Measurements from ENCODE around the gene CORIN.
"Not testable (repeated sequence)": the region's sequence is repeated elsewhere in the genome, so short reads cannot be mapped to it uniquely, and the experiment has no call there.

The CORIN gene

GRCh38 chr4:47718696-47719095 is 119.2 kb downstream of the CORIN start:
- DNase-seq: no peak

GRCh38 chr4:47717188-47717587 is 120.7 kb downstream of the CORIN start:
- DNase-seq: no peak

GRCh38 chr4:47715716-47716416 is 122.0 kb downstream of the CORIN start:
- DNase-seq: no peak

GRCh38 chr4:47714269-47714668 is 123.6 kb downstream of the CORIN start:
- DNase-seq: no peak

- DNase-seq: no peak
These were observed 124.6 kb downstream of the CORIN start for GRCh38 chr4:47713129-47713834.

- DNase-seq: no peak
These were observed 126.2 kb downstream of the CORIN start for GRCh38 chr4:47711646-47712045.

GRCh38 chr4:47711183-47711582 is 126.7 kb downstream of the CORIN start:
- DNase-seq: no peak

GRCh38 chr4:47706352-47706751 is 131.5 kb downstream of the CORIN start:
- DNase-seq: not testable (repeated sequence)

GRCh38 chr4:47705326-47705981 is 132.4 kb downstream of the CORIN start:
- DNase-seq: no peak

GRCh38 chr4:47704693-47705325 is 133.1 kb downstream of the CORIN start:
- DNase-seq: no peak

GRCh38 chr4:47703956-47704355 is 133.9 kb downstream of the CORIN start:
- no peak for DNase-seq

GRCh38 chr4:47703008-47703407 is 134.9 kb downstream of the CORIN start:
- no peak for DNase-seq

- DNase-seq: no peak
These were observed 136.6 kb downstream of the CORIN start for GRCh38 chr4:47701286-47701685.

- no peak for DNase-seq
These were observed 139.0 kb downstream of the CORIN start for GRCh38 chr4:47698837-47699236.

- DNase-seq: no peak
These were observed 141.0 kb downstream of the CORIN start for GRCh38 chr4:47696823-47697222.

- no peak for DNase-seq
These were observed 142.6 kb downstream of the CORIN start for GRCh38 chr4:47695260-47695659.

GRCh38 chr4:47694322-47694721 is 143.5 kb downstream of the CORIN start:
- DNase-seq: no peak

- DNase-seq: no peak
These were observed 145.2 kb downstream of the CORIN start for GRCh38 chr4:47692691-47693090.

GRCh38 chr4:47691757-47692383 is 146.0 kb downstream of the CORIN start:
- DNase-seq: not testable (repeated sequence)

- no peak for DNase-seq
These were observed 147.3 kb downstream of the CORIN start for GRCh38 chr4:47690611-47691010.

GRCh38 chr4:47686294-47686872 is 151.5 kb downstream of the CORIN start:
- no peak for DNase-seq

- DNase-seq: no peak
These were observed 162.1 kb downstream of the CORIN start for GRCh38 chr4:47675806-47676205.

- DNase-seq: no peak
These were observed 163.7 kb downstream of the CORIN start for GRCh38 chr4:47674144-47674543.

All from NCI-H187 treated with DMSO at 0.1 percent for 48 hours (cell line).